Body of pancreas (tissue), 4 donors: ENCODE measurements around the gene TACC3.

Source experiments
- CTCF ChIP-seq, 7 experiments: fragments of 450-650 bp in 4 of 7; fragments of 200-600 bp in 3 of 7; sonication (generic) in 3 of 7; IDR thresholded peaks; one replicate each; pipeline ENCODE4 v1.5.1; 2016 to 2019; ENCODE audit warnings: antibody characterized with exemption in 7 of 7
- POLR2A ChIP-seq, 3 donors: fragments of 450-650 bp; IDR thresholded peaks; one replicate each; pipeline ENCODE4 v1.6.1; 2016; ENCODE audit warnings: antibody characterized with exemption in 3 of 3, mild to moderate bottlenecking in 2 of 3

DNA sequence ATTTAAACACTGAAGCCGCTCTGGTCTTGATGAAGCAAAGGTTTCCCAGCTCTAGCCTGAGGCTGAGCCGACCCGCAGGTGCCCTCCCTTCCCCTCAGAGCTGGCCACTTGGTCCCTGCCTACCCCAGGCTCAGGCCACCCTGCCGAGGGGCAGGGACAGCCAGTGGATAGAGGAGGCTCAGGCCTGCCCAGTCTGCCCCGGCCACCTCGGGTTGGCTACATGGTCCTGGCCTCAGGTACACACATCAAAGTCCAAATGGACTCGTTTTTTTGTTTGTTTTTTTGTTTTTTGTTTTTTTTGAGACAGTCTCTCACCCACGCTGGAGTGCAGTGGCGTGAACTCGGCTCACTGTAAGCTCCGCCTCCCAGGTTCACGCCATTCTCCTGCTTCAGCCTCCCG, 23.8 kb downstream of the TACC3 start:
- no peak for TF ChIP-seq CTCF (IDR thresholded peaks at IDR 0.05)
- TF ChIP-seq POLR2A (IDR thresholded peaks at IDR 0.05): no peak
